Skeletal muscle tissue (tissue), 4 donors: ENCODE measurements around the gene CACNG4. TPM values are rescaled to one million over a fixed set of nuclear protein-coding genes. Genes with fewer than 3 reads are reported as not detected.

ENCODE experiments used
- H3K27ac ChIP-seq: one replicate; pipeline ENCODE4 v1.7.0; 2013; ENCODE audit warnings: mild to moderate bottlenecking, low read depth, low read length, inconsistent platforms
- H3K27me3 ChIP-seq, 3 donors: one replicate each; pipeline ENCODE4 v1.7.0; 2013; ENCODE audit warnings: low read length in 3 of 3; ENCODE audit not compliant: control insufficient read depth in 3 of 3, insufficient read depth in 3 of 3
- H3K36me3 ChIP-seq, 3 donors: one replicate each; pipeline ENCODE4 v1.7.0; 2013; ENCODE audit warnings: low read length in 3 of 3; ENCODE audit not compliant: control insufficient read depth in 3 of 3, insufficient read depth in 3 of 3
- H3K4me1 ChIP-seq, 3 donors: one replicate each; pipeline ENCODE4 v1.7.0; 2013; ENCODE audit warnings: low read length in 3 of 3, mild to moderate bottlenecking in 3 of 3; ENCODE audit not compliant: control insufficient read depth in 3 of 3, insufficient read depth in 3 of 3
- H3K4me3 ChIP-seq, 3 donors: one replicate each; pipeline ENCODE4 v1.7.0; 2013; ENCODE audit warnings: low read length in 3 of 3
- H3K9ac ChIP-seq, 3 donors: one replicate each; pipeline ENCODE4 v1.7.0; 2013; ENCODE audit warnings: low read length in 3 of 3, mild to moderate bottlenecking in 3 of 3, moderate library complexity in 2 of 3, low read depth in 1 of 3
- H3K9me3 ChIP-seq, 3 donors: one replicate each; pipeline ENCODE4 v1.7.0; 2013; ENCODE audit warnings: low read length in 3 of 3; ENCODE audit not compliant: control insufficient read depth in 3 of 3
- total RNA-seq: library from RNA; depleted of rRNA; stranded (reverse); fragments of >200 nt; gene quantifications from one replicate; pipeline ENCODE4 v1.2.3, GENCODE V29; 2014
- donor health status: Osteomylitis.

The CACNG4 gene
- total RNA-seq, 1 donor from 2014 or later, result 1.6 TPM

DNA sequence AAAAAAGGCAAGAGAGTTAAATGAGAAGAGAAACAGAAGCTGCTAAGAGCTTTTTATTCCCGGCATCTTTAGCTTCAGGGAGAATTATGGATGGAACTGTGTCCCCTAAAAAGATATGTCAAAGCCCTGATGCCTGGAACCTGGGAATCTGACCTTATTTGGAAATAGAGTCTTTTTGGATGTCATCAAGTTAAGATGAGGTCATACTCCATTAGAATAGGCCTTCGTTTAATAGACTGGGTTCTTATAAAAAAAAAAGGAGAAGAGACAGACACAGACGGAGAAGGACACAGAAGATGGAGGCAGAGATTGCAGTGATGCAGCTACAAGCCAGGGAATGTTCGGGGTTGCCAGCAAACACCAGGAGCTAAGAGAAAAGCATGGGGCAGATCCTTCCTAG is 24.6 kb downstream of the CACNG4 start:
- H3K9me3 ChIP-seq, result no peaks in the 10 kb centered on the region
- H3K4me1 ChIP-seq, result no peaks in the 10 kb centered on the region
- H3K27ac ChIP-seq, result no peak overlapping the region
- H3K36me3 ChIP-seq, result no peaks in the 10 kb centered on the region
- peaks cover 7 to 14% (median 12%) of the 10 kb centered on the region in 3 donors for H3K27me3 ChIP-seq
- no peak overlapping the region for H3K9ac ChIP-seq
- H3K4me3 ChIP-seq, result no peak overlapping the region

- H3K27me3 ChIP-seq, result peaks cover 6 to 14% (median 12%) of the 10 kb centered on the region in 3 donors
- no peak overlapping the region for H3K27ac ChIP-seq
- H3K9ac ChIP-seq, result no peak overlapping the region
- H3K36me3 ChIP-seq, result no peaks in the 10 kb centered on the region
- H3K4me1 ChIP-seq, result no peaks in the 10 kb centered on the region
- no peaks in the 10 kb centered on the region for H3K9me3 ChIP-seq
- no peak overlapping the region for H3K4me3 ChIP-seq
Observed at GRCh38 chr17:66989579-66989978, 25.1 kb downstream of the CACNG4 start.

DNA sequence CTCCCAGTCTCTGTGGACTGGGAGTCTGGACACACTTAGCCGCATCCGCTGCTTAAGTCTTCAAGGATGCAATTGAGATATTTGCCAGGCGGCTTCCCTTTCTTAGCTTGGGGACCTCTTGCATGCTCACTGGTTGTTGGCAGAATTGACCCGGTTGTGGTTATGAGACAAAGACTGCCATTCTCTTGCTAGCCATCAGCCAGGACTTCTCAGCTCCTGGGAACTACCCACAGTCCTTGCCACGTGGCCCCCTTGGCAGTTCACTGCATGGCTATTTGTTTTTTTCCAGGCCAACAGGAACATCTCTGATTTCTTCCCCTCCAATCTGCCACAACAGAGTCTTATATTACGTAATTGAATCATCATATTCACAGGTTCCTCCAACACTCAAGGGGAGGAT is 25.5 kb downstream of the CACNG4 start:
- H3K27me3 ChIP-seq, result peaks cover 2 to 11% (median 8%) of the 10 kb centered on the region in 3 donors

GRCh38 chr17:66992911-66993442 is 28.5 kb downstream of the CACNG4 start:
- no peaks in the 10 kb centered on the region for H3K36me3 ChIP-seq
- H3K9me3 ChIP-seq, result no peaks in the 10 kb centered on the region
- H3K4me3 ChIP-seq, result no peak overlapping the region
- peaks cover 0 to 8% (median 1%) of the 10 kb centered on the region in 3 donors for H3K27me3 ChIP-seq
- H3K9ac ChIP-seq, result no peak overlapping the region
- H3K27ac ChIP-seq, result no peak overlapping the region
- no peaks in the 10 kb centered on the region for H3K4me1 ChIP-seq

More for the DNA sequence above, 25.5 kb downstream of the CACNG4 start:
- Histone ChIP-seq H3K4me1 (no peaks in the 10 kb centered on the region), H3K27ac (no peak overlapping the region), H3K9ac (no peak overlapping the region), H3K4me3 (no peak overlapping the region), H3K36me3 (no peaks in the 10 kb centered on the region), H3K9me3 (no peaks in the 10 kb centered on the region)

DNA sequence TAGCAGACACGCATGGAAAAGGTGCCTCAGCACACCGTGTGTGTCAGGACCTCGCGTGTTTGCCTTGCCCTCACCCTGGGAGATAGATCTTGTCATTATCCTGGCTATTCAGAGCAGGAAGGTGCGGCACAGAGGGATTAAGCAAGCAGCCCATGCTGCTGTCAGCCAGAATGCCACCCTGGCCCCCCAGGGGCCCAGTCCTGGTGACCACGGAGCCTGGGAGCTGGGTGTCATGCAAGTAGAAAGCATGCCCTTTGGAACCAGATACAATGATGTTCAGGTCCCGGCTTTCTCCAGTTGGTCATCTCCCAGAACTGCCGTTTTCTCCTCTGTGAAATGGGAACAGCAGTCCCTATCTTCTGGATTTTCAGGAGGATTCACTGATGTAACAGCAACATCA is 29.9 kb downstream of the CACNG4 start:
- Histone ChIP-seq H3K9ac (no peak overlapping the region), H3K36me3 (no peaks in the 10 kb centered on the region), H3K27me3 (peaks cover 0 to 4% (median 0%) of the 10 kb centered on the region in 3 donors), H3K27ac (no peak overlapping the region), H3K4me1 (no peaks in the 10 kb centered on the region), H3K9me3 (no peaks in the 10 kb centered on the region), H3K4me3 (no peak overlapping the region)

- H3K4me1 ChIP-seq, result no peaks in the 10 kb centered on the region
- H3K27ac ChIP-seq, result no peak overlapping the region
- no peak overlapping the region for H3K4me3 ChIP-seq
- no peak overlapping the region for H3K9ac ChIP-seq
- no peaks in the 10 kb centered on the region for H3K36me3 ChIP-seq
- H3K9me3 ChIP-seq, result no peaks in the 10 kb centered on the region
- H3K27me3 ChIP-seq, result peaks cover 0 to 3% (median 0%) of the 10 kb centered on the region in 3 donors
Observed at GRCh38 chr17:66994930-66995535, 30.5 kb downstream of the CACNG4 start.

DNA sequence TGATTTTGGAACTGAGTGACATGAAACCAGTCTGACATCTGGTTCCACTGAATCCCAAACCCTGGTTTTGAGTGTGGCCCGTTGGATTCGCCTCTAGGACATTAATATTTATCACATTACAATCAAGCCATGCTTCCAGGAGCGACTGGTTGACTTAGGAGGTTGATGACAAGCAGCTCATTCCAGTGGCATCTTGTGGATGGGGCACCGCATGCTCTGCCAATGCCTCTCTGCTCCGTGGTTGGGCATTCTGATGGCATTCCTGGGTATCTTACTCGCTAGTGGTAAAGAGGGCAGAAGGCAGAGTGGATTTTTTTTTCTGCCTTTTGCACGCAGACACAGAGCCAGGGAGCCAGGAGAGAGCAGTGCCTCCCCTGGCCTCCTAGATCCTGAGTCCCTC is 31.4 kb downstream of the CACNG4 start:
- Histone ChIP-seq H3K4me1 (no peaks in the 10 kb centered on the region), H3K27me3 (peaks cover 0 to 2% (median 0%) of the 10 kb centered on the region in 3 donors), H3K4me3 (no peak overlapping the region), H3K27ac (no peak overlapping the region), H3K9me3 (no peaks in the 10 kb centered on the region), H3K9ac (no peak overlapping the region), H3K36me3 (no peaks in the 10 kb centered on the region)

DNA sequence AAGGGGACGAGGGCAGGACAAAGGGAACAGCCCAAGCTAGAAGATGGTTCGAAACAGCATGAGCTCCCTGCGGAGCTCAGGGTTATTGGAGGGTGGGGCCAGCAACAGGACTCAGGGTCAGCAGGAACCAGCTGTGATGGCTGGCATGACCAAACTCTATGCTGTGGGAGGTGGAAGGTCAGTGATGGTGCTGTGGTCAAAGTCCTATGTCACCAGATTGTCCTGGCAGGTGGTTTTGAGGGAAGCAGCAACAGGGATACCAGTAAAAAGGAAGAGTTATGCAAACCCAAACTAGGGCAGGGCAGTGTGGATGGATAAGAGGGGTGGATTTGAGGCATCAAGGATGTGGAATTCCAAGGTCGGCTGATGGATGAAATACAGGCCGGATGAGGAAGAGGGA is 32.4 kb downstream of the CACNG4 start:
- H3K4me1 ChIP-seq, result no peaks in the 10 kb centered on the region
- no peaks in the 10 kb centered on the region for H3K36me3 ChIP-seq
- H3K27ac ChIP-seq, result no peak overlapping the region
- no peak overlapping the region for H3K4me3 ChIP-seq
- peaks cover 0 to 2% (median 0%) of the 10 kb centered on the region in 3 donors for H3K27me3 ChIP-seq
- H3K9ac ChIP-seq, result no peak overlapping the region
- no peaks in the 10 kb centered on the region for H3K9me3 ChIP-seq

DNA sequence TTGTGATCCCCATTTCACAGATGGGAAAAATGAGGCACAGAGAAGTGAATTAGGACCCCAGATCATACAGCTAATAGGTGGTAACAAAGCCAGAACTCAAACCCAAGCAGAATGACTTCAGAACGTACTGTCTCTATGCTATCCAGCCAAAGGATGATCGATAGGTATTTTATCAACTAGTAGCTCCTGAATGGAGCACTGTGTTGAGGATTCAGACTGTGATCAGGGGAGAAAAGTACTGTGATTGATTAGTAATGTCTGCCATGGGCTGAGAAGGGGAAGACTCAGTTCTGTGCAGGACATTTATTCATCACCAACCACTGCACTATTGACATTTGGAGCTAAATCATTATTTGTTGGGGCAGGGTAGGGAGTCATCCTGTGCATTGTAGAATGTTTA is 38.7 kb downstream of the CACNG4 start:
- Histone ChIP-seq H3K27ac (no peak overlapping the region), H3K9ac (no peak overlapping the region), H3K4me1 (no peaks in the 10 kb centered on the region), H3K27me3 (peaks cover 0 to 4% (median 0%) of the 10 kb centered on the region in 3 donors), H3K36me3 (no peaks in the 10 kb centered on the region), H3K9me3 (peaks cover 0 to 2% (median 0%) of the 10 kb centered on the region in 3 donors), H3K4me3 (no peak overlapping the region)

DNA sequence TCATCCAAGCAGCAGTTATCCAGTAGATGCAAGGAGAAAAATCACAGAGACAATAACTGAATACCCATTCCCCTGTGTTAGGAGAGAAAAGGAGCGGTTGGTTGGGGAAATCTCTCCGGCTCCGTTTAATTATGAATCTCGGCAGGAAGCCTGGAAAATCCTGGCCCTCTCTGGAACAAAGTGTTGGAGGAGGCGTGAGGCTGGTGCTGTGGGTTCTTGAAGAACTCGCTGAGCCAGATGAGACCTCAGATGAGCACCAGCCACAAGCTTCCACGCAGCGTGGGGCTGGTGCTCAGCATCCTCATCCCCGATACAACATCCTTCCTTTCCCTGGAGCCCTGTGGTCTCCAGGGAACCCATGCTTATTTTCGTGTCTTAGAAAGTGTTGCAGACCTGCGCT is 39.7 kb downstream of the CACNG4 start:
- H3K27ac ChIP-seq, result no peak overlapping the region
- H3K9me3 ChIP-seq, result peaks cover 0 to 2% (median 0%) of the 10 kb centered on the region in 3 donors
- H3K36me3 ChIP-seq, result no peaks in the 10 kb centered on the region
- H3K9ac ChIP-seq, result no peak overlapping the region
- H3K4me1 ChIP-seq, result no peaks in the 10 kb centered on the region
- peaks cover 0 to 4% (median 0%) of the 10 kb centered on the region in 3 donors for H3K27me3 ChIP-seq
- H3K4me3 ChIP-seq, result no peak overlapping the region
